Fibroblast of skin of scalp (primary cell): ENCODE data around the gene SLC29A2.
"Not testable (repeated sequence)": the region's sequence is repeated elsewhere in the genome, so short reads cannot be mapped to it uniquely, and the experiment has no call there.

Source experiments
- DNase-seq: peaks from one replicate; pipeline ENCODE4 v3.0.0-alpha.2; 2013

The SLC29A2 gene

GRCh38 chr11:66384316-66384715 is 12.8 kb upstream of the SLC29A2 start:
- not testable (repeated sequence) for DNase-seq

DNA sequence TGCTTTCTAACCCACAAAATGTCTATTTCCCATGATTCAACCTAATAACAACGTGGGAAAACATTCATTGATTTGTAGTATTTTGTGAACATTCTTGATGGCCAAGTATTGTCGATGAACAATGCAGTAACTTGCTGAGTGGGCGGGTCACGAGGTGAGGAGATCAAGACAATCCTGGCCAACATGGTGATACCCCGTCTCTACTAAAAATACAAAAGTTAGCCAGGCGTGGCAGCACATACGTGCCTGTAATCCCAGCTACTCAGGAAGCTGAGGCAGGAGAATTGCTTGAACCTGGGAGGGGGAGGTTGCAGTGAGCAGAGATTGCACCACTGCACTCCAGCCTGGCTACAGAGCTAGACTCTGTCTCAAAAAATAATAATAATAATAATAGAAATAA is 8.7 kb upstream of the SLC29A2 start:
- DNase-seq, result not testable (repeated sequence)

DNA sequence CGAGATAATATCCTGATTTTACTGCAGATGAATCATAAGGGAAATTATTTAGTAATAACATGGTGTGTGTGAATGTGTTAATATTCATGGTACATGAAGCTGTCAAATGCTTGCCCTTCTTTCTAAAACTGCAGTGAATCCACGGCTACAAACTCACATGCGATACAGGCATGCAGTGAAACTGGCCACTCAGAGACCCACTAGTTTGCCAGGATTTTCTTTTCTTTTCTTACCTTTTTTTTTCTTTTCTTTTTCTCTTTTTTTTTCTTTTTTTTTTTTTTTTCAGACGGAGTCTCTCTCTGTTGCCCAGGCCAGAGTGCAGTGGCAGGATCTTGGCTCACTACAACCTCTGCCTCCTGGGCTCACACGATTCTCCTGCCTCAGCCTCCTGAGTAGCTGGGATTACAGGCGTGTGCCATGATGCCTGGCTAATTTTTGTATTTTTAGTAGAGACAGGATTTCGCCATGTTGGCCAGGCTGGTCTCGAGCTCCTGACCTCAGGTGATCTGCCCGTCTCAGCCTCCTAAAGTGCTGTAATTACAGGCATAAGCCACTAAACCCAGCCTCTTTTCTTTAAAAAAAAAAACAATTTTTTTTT is 2.2 kb upstream of the SLC29A2 start:
- not testable (repeated sequence) for DNase-seq

DNA sequence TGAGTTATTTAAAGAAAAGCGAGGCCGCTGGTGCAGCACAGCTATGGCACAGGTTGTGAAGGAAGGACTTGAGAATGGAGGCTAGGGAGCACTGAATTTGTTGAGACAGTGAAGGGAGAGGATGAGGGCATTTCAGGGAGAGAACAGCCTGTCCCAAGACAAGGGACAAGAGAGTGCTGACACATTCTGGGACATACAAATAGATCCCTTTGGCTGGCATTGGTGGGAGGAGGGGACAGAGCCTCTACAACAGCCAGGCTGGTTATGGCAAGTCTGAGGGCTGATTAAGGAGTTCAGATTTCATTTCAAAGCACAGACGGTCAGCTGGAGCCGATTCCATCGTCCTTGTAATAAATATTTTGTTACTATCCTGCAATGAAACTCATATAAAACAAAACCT is 1.7 kb upstream of the SLC29A2 start:
- DNase-seq, result no peak

DNA sequence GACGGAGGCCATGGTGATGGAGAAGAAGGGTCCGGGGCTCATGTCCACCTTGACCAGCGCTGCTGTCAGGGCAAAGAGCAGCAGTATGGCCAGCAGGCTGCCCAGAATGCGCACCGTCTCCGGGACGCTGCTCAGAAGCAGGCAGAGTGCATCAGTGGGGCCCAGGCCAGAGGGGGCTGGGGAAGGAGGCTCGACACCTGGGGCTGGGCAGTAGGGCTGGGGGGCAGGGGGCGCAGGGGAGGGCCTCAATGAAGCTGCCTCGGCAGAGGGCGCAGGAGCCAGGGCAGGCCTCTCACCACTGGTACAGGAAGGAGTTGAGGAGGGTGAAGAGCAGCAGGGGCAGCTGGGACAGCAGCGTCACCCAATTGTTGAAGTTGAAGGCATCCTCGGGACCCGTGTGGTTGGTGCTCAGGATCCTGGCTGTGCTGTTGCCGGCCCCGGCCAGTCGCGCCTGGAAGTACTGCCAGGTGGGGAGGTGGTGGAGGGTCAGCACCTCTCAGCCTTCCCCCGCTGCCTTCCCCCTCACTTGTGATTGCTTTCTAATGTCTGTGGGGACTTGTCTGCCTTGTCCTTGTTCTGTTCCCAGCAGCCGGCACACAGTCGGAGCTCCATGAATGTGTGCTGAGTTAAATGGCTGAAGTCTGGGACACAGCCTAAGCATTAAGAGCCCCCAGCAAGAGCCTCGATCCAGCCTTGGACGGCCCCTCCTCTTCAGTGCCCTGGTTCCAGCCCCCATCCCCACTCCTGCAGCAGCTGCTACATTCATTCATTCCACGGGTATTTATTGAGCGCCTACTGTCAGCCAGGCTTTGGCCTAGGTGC is 2.3 kb downstream of the SLC29A2 start:
- DNase-seq, result no peak

- DNase-seq, result no peak
These were observed 3.1 kb downstream of the SLC29A2 start for GRCh38 chr11:66368484-66368883.

- DNase-seq, result no peak
These were observed 3.8 kb downstream of the SLC29A2 start for GRCh38 chr11:66367561-66368312.

GRCh38 chr11:66366844-66367477 is 4.6 kb downstream of the SLC29A2 start:
- no peak for DNase-seq

GRCh38 chr11:66365711-66366619 is 5.6 kb downstream of the SLC29A2 start:
- no peak for DNase-seq

GRCh38 chr11:66365166-66365565 is 6.4 kb downstream of the SLC29A2 start:
- DNase-seq, result no peak

DNA sequence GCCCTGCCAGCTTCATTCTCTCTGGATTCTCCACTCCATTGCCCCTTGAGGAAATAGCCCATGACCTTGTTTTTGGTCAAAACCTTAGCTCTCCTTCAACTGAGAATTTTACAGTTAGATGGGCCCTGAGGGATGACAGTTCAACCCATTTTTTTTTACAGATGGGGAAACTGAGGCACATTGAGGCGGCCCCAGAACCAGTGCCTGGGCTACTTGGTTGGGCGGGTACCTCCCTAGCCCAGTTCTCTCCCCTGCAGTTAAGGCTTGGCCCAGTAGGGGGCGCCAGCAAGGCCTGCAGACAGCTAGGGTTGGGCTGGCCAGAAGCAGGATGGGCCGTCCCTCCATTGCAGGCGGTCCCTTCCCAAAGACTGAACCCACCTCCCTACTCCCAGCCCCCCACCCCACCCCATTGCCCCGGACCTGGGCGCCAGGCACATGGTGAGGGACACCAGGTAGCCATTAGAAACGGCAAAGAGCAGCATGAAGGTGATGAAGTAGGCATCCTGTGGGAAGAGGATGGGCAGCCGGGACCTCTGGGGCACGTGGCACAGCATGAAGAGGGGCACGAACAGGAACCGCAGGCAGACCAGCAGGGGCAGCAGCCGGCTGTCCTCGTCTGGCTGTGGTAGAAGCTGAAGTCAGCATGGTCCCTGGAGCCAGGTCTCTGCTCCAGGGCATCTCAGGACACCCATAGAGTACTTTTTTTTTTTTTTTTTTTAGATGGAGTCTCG is 7.6 kb downstream of the SLC29A2 start:
- DNase-seq, result peak; percentile 36

GRCh38 chr11:66363187-66363601 is 8.4 kb downstream of the SLC29A2 start:
- DNase-seq, result no peak

DNA sequence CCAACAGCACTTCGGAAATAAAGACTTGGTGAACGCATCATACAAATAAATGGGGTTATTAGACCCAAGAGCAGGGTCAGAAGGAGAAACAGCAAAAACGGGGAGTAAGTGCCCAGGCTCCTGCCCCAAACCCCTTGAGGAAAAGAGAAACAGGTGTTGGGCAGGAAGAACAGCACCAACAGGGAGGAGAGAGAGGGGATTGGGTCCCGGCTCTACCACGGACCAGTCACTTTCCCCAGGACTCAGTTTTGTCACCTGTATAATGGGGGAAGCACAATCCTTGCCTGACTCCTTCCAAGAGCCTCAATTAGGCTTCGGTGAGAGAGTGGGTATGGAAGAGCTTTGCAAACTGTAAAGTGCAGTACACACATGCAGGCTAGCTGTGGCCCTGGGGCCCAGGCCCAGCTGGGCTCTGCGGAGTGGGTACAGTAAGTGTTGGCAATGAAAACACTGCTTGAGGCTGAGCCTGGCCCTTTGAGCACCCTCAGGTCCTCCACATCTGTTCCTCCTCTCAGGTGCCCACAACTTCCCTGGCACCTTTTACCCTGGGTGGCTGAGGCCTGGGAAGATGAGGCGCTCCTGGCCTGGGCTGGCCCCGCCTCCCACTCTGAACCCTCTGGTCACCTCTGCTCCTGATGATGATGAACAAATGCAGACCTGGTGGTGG is 8.9 kb downstream of the SLC29A2 start:
- DNase-seq, result no peak

GRCh38 chr11:66361502-66361941 is 10.0 kb downstream of the SLC29A2 start:
- no peak for DNase-seq

- DNase-seq, result no peak
These were observed 11.0 kb downstream of the SLC29A2 start for GRCh38 chr11:66360406-66361073.

GRCh38 chr11:66359662-66360087 is 11.9 kb downstream of the SLC29A2 start:
- DNase-seq, result no peak

DNA sequence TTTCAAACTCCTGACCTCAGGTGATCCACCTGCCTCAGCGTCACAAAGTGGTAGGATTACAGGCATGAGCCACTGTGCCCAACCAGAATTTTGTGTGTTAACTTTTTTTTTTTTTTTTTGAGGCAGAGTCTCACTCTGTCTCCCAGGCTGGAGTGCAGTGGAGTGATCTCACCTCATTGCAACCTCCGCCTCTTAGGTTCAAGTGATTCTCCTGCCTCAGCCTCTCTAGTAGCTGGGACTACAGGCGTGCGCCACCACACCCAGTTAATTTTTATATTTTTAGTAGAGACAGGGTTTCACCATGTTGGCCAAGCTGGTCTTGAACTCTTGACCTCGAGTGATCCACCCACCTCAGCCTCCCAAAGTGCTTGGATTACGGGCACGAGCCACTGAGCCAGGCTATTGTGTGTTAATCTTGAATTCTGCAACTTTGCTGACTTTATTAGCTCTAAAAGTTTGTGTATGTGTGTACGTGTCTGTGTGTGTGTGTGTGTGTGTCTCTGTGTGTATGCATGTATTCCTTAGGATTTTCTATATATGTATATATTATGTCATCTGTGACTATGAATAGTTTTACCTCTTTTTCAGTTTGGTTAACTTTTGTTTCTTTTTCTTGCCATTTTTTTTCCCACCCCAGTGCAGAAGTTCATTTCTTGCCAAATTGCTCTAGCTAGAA is 20.9 kb downstream of the SLC29A2 start:
- not testable (repeated sequence) for DNase-seq

GRCh38 chr11:66349084-66349386 is 22.5 kb downstream of the SLC29A2 start:
- DNase-seq, result no peak
